ENCODE data around the gene KCNC1.

GRCh38 chr11:17765356-17766072 is 30.9 kb downstream of the KCNC1 start:
- TF ChIP-seq GABPA (IDR thresholded peaks at IDR 0.05 in 1 of 2, conservative IDR thresholded peaks at IDR 0.05 in 1 of 2) (no peak), CTCF (IDR thresholded peaks at IDR 0.05; ENCODE audit: low read depth, low read length, missing input control) (no peak), HNF4A (conservative IDR thresholded peaks at IDR 0.05) (no peak), RAD21 (IDR thresholded peaks at IDR 0.05) (no peak), FOXA1 (IDR thresholded peaks at IDR 0.05) (no peak), ATF3 (IDR thresholded peaks at IDR 0.05) (no peak), TAF1 (conservative IDR thresholded peaks at IDR 0.05) (no peak), MAX (IDR thresholded peaks at IDR 0.05) (no peak), REST (IDR thresholded peaks at IDR 0.05) (no peak), YY1 (IDR thresholded peaks at IDR 0.05) (no peak), FOXA2 (IDR thresholded peaks at IDR 0.05) (no peak)
